ENCODE results near the gene PHB1.

- TF ChIP-seq POLR2A (IDR thresholded peaks at IDR 0.05; ENCODE audit: low read length): no peak
- no peak for TF ChIP-seq GATA1 (IDR thresholded peaks at IDR 0.05; ENCODE audit: low read depth, low read length)
These were observed 5.6 kb downstream of the PHB1 start for GRCh38 chr17:49409066-49409465.

Measured in erythroblast (primary cell).